ENCODE measurements around the gene SELP. TPM values are rescaled to one million over a fixed set of nuclear protein-coding genes. Genes with fewer than 3 reads are reported as not detected.

The SELP gene
- total and polyA plus RNA-seq, 2 of the 8 experiments (the other 6 are each of a cell fraction or from before 2014, with no cell fraction given): not detected

DNA sequence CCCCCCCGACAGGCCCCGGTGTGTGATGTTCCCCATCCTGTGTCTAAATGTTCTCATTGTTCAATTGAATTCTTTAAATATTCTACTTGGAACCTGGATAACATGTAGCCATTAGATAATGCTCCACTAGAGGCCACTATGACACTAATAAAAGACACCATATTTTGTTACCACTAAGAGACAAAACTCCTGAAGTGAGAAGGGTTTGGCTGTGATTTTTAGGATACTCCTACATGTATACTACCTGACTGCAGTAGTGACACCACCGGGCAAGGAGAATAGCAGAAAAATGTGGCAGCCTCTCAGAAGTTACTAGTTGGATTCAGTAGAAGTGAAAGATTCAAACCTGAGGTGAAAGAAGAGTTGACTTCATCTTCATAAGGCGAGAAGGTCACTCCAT lies 79.6 kb downstream of the SELP start:
- Histone ChIP-seq H3K79me1 (ENCODE audit: low read depth, low read length) (no peaks in the 10 kb centered on the region), H2BK120ac (replicated peaks; ENCODE audit: low read depth, low read length) (no peak overlapping the region), H2AK5ac (ENCODE audit: low read depth, low read length) (no peak overlapping the region), H2AFZ (ENCODE audit: low read length) (no peak overlapping the region), H3K4me3 (ENCODE audit: extremely low read depth in 1 of 4, insufficient read depth in 2 of 4, low read depth in 3 of 4, low read length in 4 of 4) (no peak overlapping the region), H3K36me3 (ENCODE audit: control insufficient read depth in 2 of 4, insufficient read depth in 4 of 4, low read length in 3 of 4) (no peaks in the 10 kb centered on the region), H3K56ac (replicated peaks; ENCODE audit: insufficient read length, low read depth, low read length) (no peak overlapping the region), H3K14ac (ENCODE audit: insufficient read length) (no peak overlapping the region), H3K27ac (ENCODE audit: low read depth, low read length) (no peak overlapping the region), H2BK12ac (ENCODE audit: low read depth, low read length) (no peak overlapping the region), H3K27me3 (replicated peaks in 1 of 4; ENCODE audit: control insufficient read depth in 3 of 4, extremely low read depth in 1 of 4, insufficient read depth in 3 of 4, low read length in 3 of 4) (no peaks in the 10 kb centered on the region), H3K79me2 (ENCODE audit: control insufficient read depth in 1 of 2, insufficient read depth in 2 of 2, low read length in 2 of 2) (no peaks in the 10 kb centered on the region), H2BK5ac (ENCODE audit: low read depth, low read length) (no peak overlapping the region), H3K18ac (ENCODE audit: extremely low read depth, low read length) (no peak overlapping the region), H3K23me2 (ENCODE audit: low read depth, low read length) (no peaks in the 10 kb centered on the region), H3K9me3 (ENCODE audit: insufficient read depth in 2 of 2, low read depth in 1 of 2, low read length in 1 of 2) (no peaks in the 10 kb centered on the region), H3K4me1 (replicated peaks in 1 of 4; ENCODE audit: control insufficient read depth in 3 of 4, insufficient read depth in 4 of 4, low read length in 3 of 4) (no peaks in the 10 kb centered on the region), H3K9ac (replicated peaks in 1 of 4; ENCODE audit: extremely low read depth in 1 of 4, low read depth in 3 of 4, low read length in 3 of 4) (no peak overlapping the region), H4K5ac (ENCODE audit: insufficient read length, low read depth, low read length) (no peak overlapping the region), H4K8ac (ENCODE audit: extremely low read depth, insufficient read depth, low read length) (no peak overlapping the region), H2BK15ac (ENCODE audit: low read length) (no peak overlapping the region), H4K91ac (replicated peaks; ENCODE audit: insufficient read length, low read length) (no peak overlapping the region), H2BK20ac (ENCODE audit: low read length) (no peak overlapping the region), H3K23ac (ENCODE audit: insufficient read length) (no peak overlapping the region), H3K4ac (replicated peaks; ENCODE audit: insufficient read length, low read depth, low read length) (no peak overlapping the region), H3K4me2 (ENCODE audit: insufficient read depth in 1 of 2, low read depth in 2 of 2, low read length in 2 of 2) (no peak overlapping the region), H4K20me1 (replicated peaks in 1 of 2; ENCODE audit: control insufficient read depth in 1 of 2, insufficient read depth in 2 of 2, low read length in 2 of 2) (no peaks in the 10 kb centered on the region)
- TF ChIP-seq BRCA1 (IDR thresholded peaks at IDR 0.05; ENCODE audit: low read depth, low read length): no peak
- TF ChIP-seq, protein P1, sequence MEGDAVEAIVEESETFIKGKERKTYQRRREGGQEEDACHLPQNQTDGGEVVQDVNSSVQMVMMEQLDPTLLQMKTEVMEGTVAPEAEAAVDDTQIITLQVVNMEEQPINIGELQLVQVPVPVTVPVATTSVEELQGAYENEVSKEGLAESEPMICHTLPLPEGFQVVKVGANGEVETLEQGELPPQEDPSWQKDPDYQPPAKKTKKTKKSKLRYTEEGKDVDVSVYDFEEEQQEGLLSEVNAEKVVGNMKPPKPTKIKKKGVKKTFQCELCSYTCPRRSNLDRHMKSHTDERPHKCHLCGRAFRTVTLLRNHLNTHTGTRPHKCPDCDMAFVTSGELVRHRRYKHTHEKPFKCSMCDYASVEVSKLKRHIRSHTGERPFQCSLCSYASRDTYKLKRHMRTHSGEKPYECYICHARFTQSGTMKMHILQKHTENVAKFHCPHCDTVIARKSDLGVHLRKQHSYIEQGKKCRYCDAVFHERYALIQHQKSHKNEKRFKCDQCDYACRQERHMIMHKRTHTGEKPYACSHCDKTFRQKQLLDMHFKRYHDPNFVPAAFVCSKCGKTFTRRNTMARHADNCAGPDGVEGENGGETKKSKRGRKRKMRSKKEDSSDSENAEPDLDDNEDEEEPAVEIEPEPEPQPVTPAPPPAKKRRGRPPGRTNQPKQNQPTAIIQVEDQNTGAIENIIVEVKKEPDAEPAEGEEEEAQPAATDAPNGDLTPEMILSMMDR (IDR thresholded peaks at IDR 0.05; ENCODE audit: control extremely low read depth in 1 of 3, insufficient read depth in 1 of 3, low read depth in 1 of 3, low read length in 3 of 3): peak in 2 of 3 experiments; percentile 26 to 33; a peak in 2 of 4 replicates
- peak; percentile 68 to 75 for TF ChIP-seq RAD21 (IDR thresholded peaks at IDR 0.05 in 1 of 2, conservative IDR thresholded peaks at IDR 0.05 in 1 of 2; ENCODE audit: low read depth in 2 of 2, low read length in 2 of 2)
- ChIA-PET CTCF (ENCODE audit: partially characterized antibody) (interaction anchor here (1.0 to 2.3 kb wide), 8 partner anchors 11 to 260 kb away, joined by 3 to 10 read pairs (median 6); partner anchors contain the start of gene F5), POLR2A (ENCODE audit: partially characterized antibody) (interaction anchor here (1.3 kb wide), 1 partner anchor 65 kb away, joined by 3 read pairs; the partner anchor contains the start of gene SLC19A2)
- 39% methylated on average over 4 of the region's 4 CpGs; no CpG with 5 or more reads in 1 of the 2 experiments for WGBS, 2 experiments (ENCODE audit: extremely low coverage in 1 of 2, insufficient coverage in 1 of 2, insufficient read length in 1 of 2, insufficient replicate concordance in 2 of 2, low coverage in 1 of 2, low lambda C conversion rate in 2 of 2, missing lambda C conversion rate in 1 of 2)
- no peak for FAIRE-seq
- DNase-seq (ENCODE audit: low read depth in 1 of 2, low spot score in 2 of 2): no peak
